B cell (primary cell): Measurements from ENCODE around the gene AXIN1. TPM values are rescaled to one million over a fixed set of nuclear protein-coding genes. Genes with fewer than 3 reads are reported as not detected.

ENCODE experiments used
- ATAC-seq: fragments of 200-7000 bp; cut with Tn5 transposase; one replicate; pipeline ENCODE4 v1.10.0; 2021; ENCODE audit warnings: low read depth, mild to moderate bottlenecking, moderate number of reproducible peaks, moderate library complexity
- CTCF ChIA-PET: fragments of 350-600 bp; sonication (Branson Sonifier 250); formaldehyde crosslinking; loops from one replicate; lab custom pipeline; 2021; ENCODE audit warnings: antibody characterized with exemption, inconsistent platforms; lab: Charles Lee
- POLR2A ChIA-PET: fragments of 350-600 bp; sonication (Branson Sonifier 250); formaldehyde crosslinking; loops from one replicate; lab custom pipeline; 2021; ENCODE audit warnings: antibody characterized with exemption; lab: Charles Lee
- DNase-seq: peaks from one replicate; pipeline ENCODE4 v3.0.0; 2013
- H2AFZ ChIP-seq: 2 replicates; pipeline ENCODE4 v1.6.1; 2012; ENCODE audit warnings: mild to moderate bottlenecking, low read depth, low read length; ENCODE audit not compliant: insufficient read depth, poor library complexity, severe bottlenecking
- H3K27ac ChIP-seq, 2 donors: 1 replicate in 1 of 2; 2 replicates in 1 of 2; pipeline ENCODE4 v1.5.1; 2012 to 2013; ENCODE audit warnings: low read length in 2 of 2, mild to moderate bottlenecking in 2 of 2, moderate library complexity in 1 of 2
- H3K27me3 ChIP-seq, 4 experiments: fragments of 200-600 bp in 1 of 4; sonication (generic) in 1 of 4; replicated peaks in 1 of 4; 1 replicate in 2 of 4; 2 replicates in 2 of 4; pipeline versions ENCODE4 v1.6.1 to v1.7.0; 2013 to 2016; ENCODE audit warnings: low read length in 3 of 4, mild to moderate bottlenecking in 2 of 4, mixed read lengths in 1 of 4, moderate library complexity in 1 of 4; ENCODE audit not compliant: insufficient read depth in 4 of 4, control insufficient read depth in 3 of 4; ENCODE audit errors: control extremely low read depth in 1 of 4
- H3K36me3 ChIP-seq, 2 experiments: replicated peaks in 1 of 2; 1 replicate in 1 of 2; 2 replicates in 1 of 2; pipeline versions ENCODE4 v1.6.1 to v1.7.1; 2013; ENCODE audit warnings: low read length in 1 of 2; ENCODE audit not compliant: insufficient read depth in 2 of 2, control insufficient read depth in 1 of 2; ENCODE audit errors: control extremely low read depth in 1 of 2, extremely low read depth in 1 of 2
- H3K4me1 ChIP-seq, 2 donors: fragments of 200-600 bp in 1 of 2; sonication (generic) in 1 of 2; 1 replicate in 1 of 2; 2 replicates in 1 of 2; pipeline versions ENCODE4 v1.5.1 to v1.6.1; 2013 to 2017; ENCODE audit warnings: low read length in 2 of 2; ENCODE audit not compliant: control insufficient read depth in 2 of 2, insufficient read depth in 2 of 2
- H3K4me2 ChIP-seq: replicated peaks from 2 replicates; pipeline ENCODE3; 2012; ENCODE audit warnings: mild to moderate bottlenecking, low read depth, low read length; ENCODE audit not compliant: poor library complexity, severe bottlenecking
- H3K4me3 ChIP-seq, 5 experiments: fragments of 200-600 bp in 1 of 5; sonication (generic) in 1 of 5; 1 replicate in 3 of 5; 2 replicates in 2 of 5; pipeline versions ENCODE4 v1.5.1 to v1.7.0; 2011 to 2016; ENCODE audit warnings: low read length in 4 of 5, mild to moderate bottlenecking in 4 of 5, low read depth in 2 of 5, control low read depth in 1 of 5, moderate library complexity in 1 of 5; ENCODE audit not compliant: insufficient read depth in 1 of 5; ENCODE audit errors: control extremely low read depth in 1 of 5, extremely low read depth in 1 of 5
- H3K79me2 ChIP-seq: fragments of 200-600 bp; sonication (generic); one replicate; pipeline ENCODE4 v1.6.0; 2016; ENCODE audit warnings: low read length; ENCODE audit not compliant: control insufficient read depth, insufficient read depth
- H3K9ac ChIP-seq: fragments of 200-600 bp; sonication (generic); 2 replicates; pipeline ENCODE4 v1.6.1; 2017; ENCODE audit warnings: mild to moderate bottlenecking, low read length, moderate library complexity
- H3K9me3 ChIP-seq, 3 donors: one replicate each; pipeline versions ENCODE4 v1.6.1 to v1.7.1; 2013; ENCODE audit warnings: low read length in 2 of 3; ENCODE audit not compliant: control insufficient read depth in 2 of 3, insufficient read depth in 1 of 3; ENCODE audit errors: control extremely low read depth in 1 of 3
- H4K20me1 ChIP-seq: 2 replicates; pipeline ENCODE4 v1.6.0; 2012; ENCODE audit warnings: mild to moderate bottlenecking, low read length; ENCODE audit not compliant: insufficient read depth, control insufficient read depth, poor library complexity, severe bottlenecking
- H3K27ac Mint-ChIP-seq: one replicate; pipeline ENCODE4 v1.8.0; 2021; ENCODE audit warnings: mixed read lengths
- H3K27me3 Mint-ChIP-seq: one replicate; pipeline ENCODE4 v1.8.0; 2021; ENCODE audit warnings: mixed read lengths
- H3K4me1 Mint-ChIP-seq: one replicate; pipeline ENCODE4 v1.8.0; 2021; ENCODE audit warnings: mixed read lengths
- H3K4me3 Mint-ChIP-seq: one replicate; pipeline ENCODE4 v1.8.0; 2021; ENCODE audit warnings: mixed read lengths
- H3K9me3 Mint-ChIP-seq: one replicate; pipeline ENCODE4 v1.8.0; 2022; ENCODE audit warnings: mixed read lengths; ENCODE audit not compliant: insufficient read depth
- CTCF ChIP-seq: fragments of 200-600 bp; IDR thresholded peaks from one replicate; pipeline ENCODE4 v1.8.0; 2022; ENCODE audit warnings: antibody characterized with exemption, mild to moderate bottlenecking
- EZH2 ChIP-seq: IDR thresholded peaks from 2 replicates; pipeline ENCODE4 v1.6.1; 2012; ENCODE audit warnings: borderline replicate concordance, low read depth, mild to moderate bottlenecking, moderate library complexity, low read length; ENCODE audit not compliant: insufficient read depth, poor library complexity, severe bottlenecking
- WGBS: methylation state at CpG from one replicate; pipeline ENCODE4 v1.1.5; 2013; ENCODE audit warnings: missing lambda C conversion rate; ENCODE audit not compliant: insufficient coverage; 5-methylcytosine and 5-hydroxymethylcytosine counted together
- intact Hi-C: fragments of 100-400 bp; cut with micrococcal nuclease; formaldehyde crosslinking; loops from one replicate; pipeline ENCODE4 v1.10.0; 2022
- polyA plus RNA-seq: library from polyadenylated mRNA; depleted of rRNA; stranded (reverse); fragments of >200 nt; gene quantifications from 2 replicates; pipeline ENCODE4 v1.2.3, GENCODE V29; 2012
- total RNA-seq, 2 donors: library from RNA; stranded (reverse); fragments of 120-200 nt in 1 of 2; gene quantifications; 1 replicate in 1 of 2; 2 replicates in 1 of 2; pipeline versions ENCODE4 v1.2.3 to v1.2.4, GENCODE V29; 2013 to 2022

AXIN1 gene
- total and polyA plus RNA-seq, 2 donors (not counting 1 experiment from before 2014, with no cell fraction given): 39.0 to 40.8 TPM

GRCh38 chr16:380762-381011 lies 28.2 kb upstream of the AXIN1 start:
- peak overlapping the region; percentile 77 for H3K4me3 Mint-ChIP-seq
- Histone ChIP-seq H2AFZ (peak overlapping the region; percentile 72), H3K4me3 (peak overlapping the region in 4 of 5 experiments; percentile 57 to 75 (median 67)), H3K36me3 (peaks cover 0 to 11% of the 10 kb centered on the region in 2 experiments), H3K9ac (peak overlapping the region; percentile 71), H3K27me3 (no peaks in the 10 kb centered on the region), H3K9me3 (no peaks in the 10 kb centered on the region), H3K27ac (no peak overlapping the region), H3K79me2 (peaks cover 32% of the 10 kb centered on the region), H3K4me2 (peak overlapping the region; percentile 98), H3K4me1 (peaks cover 21 to 33% of the 10 kb centered on the region in 2 donors), H4K20me1 (peaks cover 18% of the 10 kb centered on the region)
- TF ChIP-seq EZH2 (no peak), CTCF (no peak)
- no peaks in the 10 kb centered on the region for H3K27me3 Mint-ChIP-seq
- no peaks in the 10 kb centered on the region for H3K9me3 Mint-ChIP-seq
- ChIA-PET POLR2A (interaction anchor here (0.7 to 2.8 kb wide), 2 partner anchors 18 to 20 kb away, joined by 3 to 14 read pairs; partner anchors contain the start of gene DECR2), CTCF (interaction anchor here (1.9 kb wide), 1 partner anchor 10 kb away, joined by 8 read pairs; the partner anchor contains the start of gene MRPL28)
- ATAC-seq (no peak), DNase-seq (no peak)
- WGBS: 10% methylated on average over 12 of the region's 12 CpGs
- H3K27ac Mint-ChIP-seq: peak overlapping the region; percentile 70
- intact Hi-C loops: loop anchor here (1.0 to 5.0 kb wide), 3 partner anchors 10 to 147 kb away; partner anchors contain the start of genes CAPN15, MRPL28 and RAB11FIP3
- H3K4me1 Mint-ChIP-seq: peaks cover 19% of the 10 kb centered on the region

GRCh38 chr16:379961-380761 lies 27.6 kb upstream of the AXIN1 start:
- no peak for TF ChIP-seq EZH2
- no peak overlapping the region for H3K27ac ChIP-seq
- no peak overlapping the region for H3K4me3 ChIP-seq
- WGBS: 95% methylated on average over 18 of the region's 27 CpGs
- CTCF ChIA-PET: interaction anchor here (0.9 to 1.9 kb wide), 2 partner anchors 9 to 20 kb away, joined by 3 to 8 read pairs; partner anchors contain the start of gene MRPL28
- peaks cover 19% of the 10 kb centered on the region for H3K4me1 Mint-ChIP-seq
- H3K36me3 ChIP-seq: peaks cover 0 to 11% of the 10 kb centered on the region in 2 experiments
- peaks cover 32% of the 10 kb centered on the region for H3K79me2 ChIP-seq
- POLR2A ChIA-PET: interaction anchor here (0.7 to 2.8 kb wide), 2 partner anchors 19 to 21 kb away, joined by 3 to 14 read pairs; partner anchors contain the start of gene DECR2
- H3K9me3 ChIP-seq: no peaks in the 10 kb centered on the region
- peaks cover 18% of the 10 kb centered on the region for H4K20me1 ChIP-seq
- no peaks in the 10 kb centered on the region for H3K9me3 Mint-ChIP-seq
- peak overlapping the region; percentile 59 for H3K27ac Mint-ChIP-seq
- H3K27me3 Mint-ChIP-seq: no peaks in the 10 kb centered on the region
- H3K27me3 ChIP-seq: no peaks in the 10 kb centered on the region
- no peak overlapping the region for H3K9ac ChIP-seq
- intact Hi-C loops: loop anchor here (5.0 kb wide), 2 partner anchors 47 to 147 kb away; partner anchors contain the start of genes CAPN15 and RAB11FIP3
- no peak for ATAC-seq
- peak overlapping the region; percentile 98 for H3K4me2 ChIP-seq
- H3K4me3 Mint-ChIP-seq: peak overlapping the region; percentile 72
- peaks cover 21 to 33% of the 10 kb centered on the region in 2 donors for H3K4me1 ChIP-seq
- no peak overlapping the region for H2AFZ ChIP-seq
- no peak for DNase-seq
